Neural progenitor cell (in vitro differentiated cells): Measurements from ENCODE around the gene RANBP1. TPM values are rescaled to one million over a fixed set of nuclear protein-coding genes. Genes with fewer than 3 reads are reported as not detected.

Source experiments
- DNase-seq: peaks from one replicate; pipeline ENCODE4 v3.0.0-alpha.2; 2016; ENCODE audit warnings: low spot score
- H2AFZ ChIP-seq: fragments of 200-600 bp; sonication (generic); replicated peaks from 2 replicates; pipeline ENCODE4 v1.6.1; 2016; ENCODE audit warnings: antibody characterized with exemption
- H3F3A ChIP-seq: fragments of 200-600 bp; sonication (generic); 2 replicates; pipeline ENCODE4 v1.6.1; 2016; ENCODE audit warnings: antibody characterized with exemption, low read depth
- H3K27ac ChIP-seq: fragments of 200-600 bp; sonication (generic); 2 replicates; pipeline ENCODE4 v1.5.1; 2016; ENCODE audit warnings: mild to moderate bottlenecking
- H3K27me3 ChIP-seq: fragments of 200-600 bp; sonication (generic); 2 replicates; pipeline ENCODE4 v1.6.1; 2016; ENCODE audit warnings: mild to moderate bottlenecking, moderate library complexity
- H3K36me3 ChIP-seq: fragments of 200-600 bp; sonication (generic); 2 replicates; pipeline ENCODE4 v1.5.1; 2016
- H3K4me1 ChIP-seq: fragments of 200-600 bp; sonication (generic); 2 replicates; pipeline ENCODE4 v1.6.1; 2016; ENCODE audit warnings: mixed run types
- H3K4me2 ChIP-seq: fragments of 200-600 bp; sonication (generic); 2 replicates; pipeline ENCODE4 v1.6.1; 2016
- H3K4me3 ChIP-seq: fragments of 200-600 bp; sonication (generic); 2 replicates; pipeline ENCODE4 v1.5.1; 2016
- H3K79me2 ChIP-seq: fragments of 200-600 bp; sonication (generic); 2 replicates; pipeline ENCODE4 v1.6.1; 2016; ENCODE audit warnings: low read depth
- H3K9ac ChIP-seq: fragments of 200-600 bp; sonication (generic); 2 replicates; pipeline ENCODE4 v1.6.1; 2016
- H3K9me3 ChIP-seq: fragments of 200-600 bp; sonication (generic); 2 replicates; pipeline ENCODE4 v1.5.1; 2016; ENCODE audit warnings: low read depth
- H4K20me1 ChIP-seq: fragments of 200-600 bp; sonication (generic); 2 replicates; pipeline ENCODE4 v1.6.1; 2016; ENCODE audit warnings: low read depth
- H3K27ac Mint-ChIP-seq: 3 replicates; pipeline ENCODE4 v1.8.0; 2021; ENCODE audit warnings: mixed read lengths
- H3K27me3 Mint-ChIP-seq: 2 replicates; pipeline ENCODE4 v1.8.0; 2022; ENCODE audit warnings: low read depth, mild to moderate bottlenecking, inconsistent platforms, moderate library complexity, mixed read lengths; ENCODE audit not compliant: insufficient read depth
- H3K36me3 Mint-ChIP-seq: 3 replicates; pipeline ENCODE4 v1.8.0; 2021; ENCODE audit warnings: mixed read lengths
- H3K4me1 Mint-ChIP-seq: 3 replicates; pipeline ENCODE4 v1.8.0; 2021; ENCODE audit warnings: mixed read lengths
- H3K4me3 Mint-ChIP-seq: 3 replicates; pipeline ENCODE4 v1.8.0; 2021; ENCODE audit warnings: mild to moderate bottlenecking, moderate library complexity, mixed read lengths
- H3K9me3 Mint-ChIP-seq: 3 replicates; pipeline ENCODE4 v1.8.0; 2020; ENCODE audit warnings: mixed read lengths
- CTCF ChIP-seq: fragments of 200-600 bp; sonication (generic); IDR thresholded peaks from 2 replicates; pipeline ENCODE4 v1.5.1; 2017; ENCODE audit warnings: antibody characterized with exemption, mild to moderate bottlenecking
- EZH2 ChIP-seq: fragments of 200-600 bp; sonication (generic); IDR thresholded peaks from 2 replicates; pipeline ENCODE4 v1.6.1; 2017; ENCODE audit warnings: antibody characterized with exemption, mild to moderate bottlenecking, moderate library complexity
- EZH2phosphoT487 ChIP-seq: fragments of 200-600 bp; sonication (generic); IDR thresholded peaks from 2 replicates; pipeline ENCODE4 v1.6.1; 2017; ENCODE audit warnings: antibody characterized with exemption
- total RNA-seq: library from RNA; depleted of rRNA; stranded (reverse); fragments of >200 nt; gene quantifications from 2 replicates; pipeline ENCODE4 v1.2.3, GENCODE V29; 2015; ENCODE audit warnings: low replicate concordance

The RANBP1 gene
- total RNA-seq, 1 donor from 2014 or later, result 918 TPM

- no peak overlapping the region for H3K4me2 ChIP-seq
- peaks cover 18% of the 10 kb centered on the region for H3K79me2 ChIP-seq
- Mint-ChIP-seq H3K9me3 (no peaks in the 10 kb centered on the region), H3K4me1 (no peaks in the 10 kb centered on the region), H3K27me3 (peaks cover 8% of the 10 kb centered on the region), H3K36me3 (peaks cover 17% of the 10 kb centered on the region), H3K4me3 (no peak overlapping the region), H3K27ac (no peak overlapping the region)
- no peaks in the 10 kb centered on the region for H3K4me1 ChIP-seq
- no peaks in the 10 kb centered on the region for H3K27me3 ChIP-seq
- no peak overlapping the region for H3K4me3 ChIP-seq
- DNase-seq, result no peak
- peaks cover 38% of the 10 kb centered on the region for H3F3A ChIP-seq
- no peaks in the 10 kb centered on the region for H3K9me3 ChIP-seq
- no peak overlapping the region for H3K27ac ChIP-seq
- H3K36me3 ChIP-seq, result peaks cover 5% of the 10 kb centered on the region
- H2AFZ ChIP-seq, result no peak overlapping the region
- H4K20me1 ChIP-seq, result peaks cover 60% of the 10 kb centered on the region
- no peak overlapping the region for H3K9ac ChIP-seq
- no peak for TF ChIP-seq EZH2phosphoT487
- no peak for TF ChIP-seq CTCF
- no peak for TF ChIP-seq EZH2
Measured at GRCh38 chr22:20107951-20108756, 7.8 kb upstream of the RANBP1 start.

- Histone ChIP-seq H2AFZ (no peak overlapping the region), H3K9me3 (no peaks in the 10 kb centered on the region), H3K9ac (no peak overlapping the region), H3K4me2 (no peak overlapping the region), H3K4me1 (no peaks in the 10 kb centered on the region), H3K79me2 (peaks cover 11% of the 10 kb centered on the region), H4K20me1 (peaks cover 54% of the 10 kb centered on the region), H3K36me3 (no peaks in the 10 kb centered on the region), H3K27ac (no peak overlapping the region), H3K27me3 (no peaks in the 10 kb centered on the region), H3F3A (peaks cover 39% of the 10 kb centered on the region), H3K4me3 (no peak overlapping the region)
- peaks cover 8% of the 10 kb centered on the region for H3K27me3 Mint-ChIP-seq
- DNase-seq, result no peak
- H3K4me1 Mint-ChIP-seq, result no peaks in the 10 kb centered on the region
- H3K36me3 Mint-ChIP-seq, result peaks cover 12% of the 10 kb centered on the region
- no peak for TF ChIP-seq EZH2
- TF ChIP-seq CTCF, result no peak
- no peak for TF ChIP-seq EZH2phosphoT487
- H3K9me3 Mint-ChIP-seq, result no peaks in the 10 kb centered on the region
- no peak overlapping the region for H3K27ac Mint-ChIP-seq
- H3K4me3 Mint-ChIP-seq, result no peak overlapping the region
Measured at GRCh38 chr22:20108757-20109230, 7.1 kb upstream of the RANBP1 start.

GRCh38 chr22:20109411-20110358, 6.2 kb upstream of the RANBP1 start:
- H2AFZ ChIP-seq, result no peak overlapping the region
- Mint-ChIP-seq H3K27ac (no peak overlapping the region), H3K27me3 (peaks cover 12% of the 10 kb centered on the region), H3K4me1 (no peaks in the 10 kb centered on the region), H3K9me3 (no peaks in the 10 kb centered on the region), H3K4me3 (no peak overlapping the region), H3K36me3 (peaks cover 16% of the 10 kb centered on the region)
- no peak for DNase-seq
- H3K4me3 ChIP-seq, result no peak overlapping the region
- peak overlapping the region; percentile 20 for H3K27ac ChIP-seq
- no peak overlapping the region for H3K9ac ChIP-seq
- H3K36me3 ChIP-seq, result no peaks in the 10 kb centered on the region
- no peaks in the 10 kb centered on the region for H3K4me1 ChIP-seq
- H4K20me1 ChIP-seq, result peaks cover 47% of the 10 kb centered on the region
- H3K27me3 ChIP-seq, result no peaks in the 10 kb centered on the region
- no peak for TF ChIP-seq EZH2phosphoT487
- TF ChIP-seq CTCF, result no peak
- no peak for TF ChIP-seq EZH2
- H3K9me3 ChIP-seq, result no peaks in the 10 kb centered on the region
- no peak overlapping the region for H3K4me2 ChIP-seq
- H3K79me2 ChIP-seq, result peaks cover 8% of the 10 kb centered on the region
- peaks cover 44% of the 10 kb centered on the region for H3F3A ChIP-seq
